Measurements from ENCODE around the gene SLC9A9. TPM values are rescaled to one million over a fixed set of nuclear protein-coding genes. Genes with fewer than 3 reads are reported as not detected.

Gene SLC9A9
- total and polyA plus RNA-seq, 4 donors, result 3.3 to 15.0 (median 6.1) TPM

- Histone ChIP-seq H3K27ac (ENCODE audit: low read depth in 1 of 2, low read length in 2 of 2) (no peak overlapping the region), H3K4me3 (ENCODE audit: low read depth in 1 of 3, low read length in 3 of 3) (no peak overlapping the region), H3K27me3 (ENCODE audit: control insufficient read depth in 4 of 4, insufficient read depth in 4 of 4, low read length in 3 of 4) (no peaks in the 10 kb centered on the region), H3K9ac (ENCODE audit: low read depth in 1 of 2, low read length in 2 of 2) (no peak overlapping the region), H3K9me3 (ENCODE audit: control insufficient read depth in 4 of 4, low read length in 3 of 4) (no peaks in the 10 kb centered on the region), H3K4me1 (ENCODE audit: control insufficient read depth in 4 of 4, insufficient read depth in 4 of 4, low read length in 3 of 4) (no peaks in the 10 kb centered on the region), H3K36me3 (ENCODE audit: control insufficient read depth in 4 of 4, insufficient read depth in 3 of 4, low read depth in 1 of 4, low read length in 3 of 4) (no peaks in the 10 kb centered on the region)
- DNase-seq (ENCODE audit: low spot score), result no peak
- no peak for TF ChIP-seq RXRA (IDR thresholded peaks at IDR 0.05)
- TF ChIP-seq HNF4A (conservative IDR thresholded peaks at IDR 0.05), result no peak
- TF ChIP-seq JUND (IDR thresholded peaks at IDR 0.05), result no peak
- TF ChIP-seq EGR1 (IDR thresholded peaks at IDR 0.05; ENCODE audit: low read depth in 2 of 2), result no peak
- no peak for TF ChIP-seq GABPA (IDR thresholded peaks at IDR 0.05 in 1 of 2, conservative IDR thresholded peaks at IDR 0.05 in 1 of 2)
- no peak for TF ChIP-seq HNF4G (IDR thresholded peaks at IDR 0.05)
- no peak for TF ChIP-seq SP1 (IDR thresholded peaks at IDR 0.05)
- no peak for TF ChIP-seq FOXA1 (IDR thresholded peaks at IDR 0.05)
- TF ChIP-seq REST (IDR thresholded peaks at IDR 0.05), result no peak
- TF ChIP-seq NR2F2 (IDR thresholded peaks at IDR 0.05), result no peak
- TF ChIP-seq MAX (IDR thresholded peaks at IDR 0.05), result no peak
- no peak for TF ChIP-seq RAD21 (IDR thresholded peaks at IDR 0.05)
- TF ChIP-seq CTCF (IDR thresholded peaks at IDR 0.05; ENCODE audit: low read depth, low read length, missing input control), result no peak
- no peak for TF ChIP-seq FOXA2 (IDR thresholded peaks at IDR 0.05)
These were observed 591.9 kb downstream of the SLC9A9 start for GRCh38 chr3:143256416-143256815.

- Histone ChIP-seq H3K36me3 (ENCODE audit: control insufficient read depth in 4 of 4, insufficient read depth in 3 of 4, low read depth in 1 of 4, low read length in 3 of 4) (no peaks in the 10 kb centered on the region), H3K4me3 (ENCODE audit: low read depth in 1 of 3, low read length in 3 of 3) (no peak overlapping the region), H3K27me3 (ENCODE audit: control insufficient read depth in 4 of 4, insufficient read depth in 4 of 4, low read length in 3 of 4) (no peaks in the 10 kb centered on the region), H3K27ac (ENCODE audit: low read depth in 1 of 2, low read length in 2 of 2) (no peak overlapping the region), H3K9ac (ENCODE audit: low read depth in 1 of 2, low read length in 2 of 2) (no peak overlapping the region), H3K4me1 (ENCODE audit: control insufficient read depth in 4 of 4, insufficient read depth in 4 of 4, low read length in 3 of 4) (no peaks in the 10 kb centered on the region), H3K9me3 (ENCODE audit: control insufficient read depth in 4 of 4, low read length in 3 of 4) (no peaks in the 10 kb centered on the region)
- DNase-seq (ENCODE audit: low spot score), result no peak
- TF ChIP-seq NR2F2 (IDR thresholded peaks at IDR 0.05), result no peak
- TF ChIP-seq SP1 (IDR thresholded peaks at IDR 0.05), result no peak
- no peak for TF ChIP-seq TAF1 (conservative IDR thresholded peaks at IDR 0.05)
- TF ChIP-seq JUND (IDR thresholded peaks at IDR 0.05), result no peak
- no peak for TF ChIP-seq MAX (IDR thresholded peaks at IDR 0.05)
- no peak for TF ChIP-seq RXRA (IDR thresholded peaks at IDR 0.05)
- TF ChIP-seq ZBTB33 (IDR thresholded peaks at IDR 0.05), result no peak
- no peak for TF ChIP-seq EGR1 (IDR thresholded peaks at IDR 0.05; ENCODE audit: low read depth in 2 of 2)
- no peak for TF ChIP-seq GABPA (IDR thresholded peaks at IDR 0.05 in 1 of 2, conservative IDR thresholded peaks at IDR 0.05 in 1 of 2)
These were observed 592.5 kb downstream of the SLC9A9 start for GRCh38 chr3:143255739-143256138.
